Measurements from ENCODE around the gene WDR81.
"Not testable (repeated sequence)": the region's sequence is repeated elsewhere in the genome, so short reads cannot be mapped to it uniquely, and the experiment has no call there.

WDR81 gene

GRCh38 chr17:1713160-1713877, 11.2 kb upstream of the WDR81 start:
- no peak for DNase-seq (ENCODE audit: low spot score)

DNA sequence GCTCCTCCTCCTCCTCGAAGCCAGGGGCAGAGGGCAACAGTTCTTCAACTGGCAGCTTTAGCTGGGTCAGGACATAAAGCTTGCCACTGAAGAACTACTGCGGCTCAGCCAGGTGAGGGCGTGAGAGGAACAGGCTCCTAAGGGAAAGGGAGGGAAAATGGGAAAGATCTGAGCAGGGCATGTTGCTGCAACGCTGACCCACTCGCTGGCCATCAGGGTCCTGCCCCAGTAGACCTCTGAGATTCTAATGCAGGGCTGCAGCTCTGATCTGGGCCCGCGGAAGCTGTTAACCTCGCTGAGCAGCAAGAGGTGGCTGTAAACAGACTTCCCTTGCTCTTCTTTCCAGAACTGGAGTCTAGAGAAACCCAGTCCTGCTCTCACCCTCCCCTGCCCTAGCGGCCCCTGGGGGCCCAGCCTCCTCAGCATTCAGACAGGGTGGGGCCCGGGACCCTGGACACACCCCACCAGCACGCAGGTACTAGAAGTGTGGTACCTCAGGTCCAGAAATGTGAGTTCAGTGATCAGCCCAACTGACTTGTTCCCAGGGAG, 10.6 kb upstream of the WDR81 start:
- DNase-seq (ENCODE audit: low spot score): no peak

DNA sequence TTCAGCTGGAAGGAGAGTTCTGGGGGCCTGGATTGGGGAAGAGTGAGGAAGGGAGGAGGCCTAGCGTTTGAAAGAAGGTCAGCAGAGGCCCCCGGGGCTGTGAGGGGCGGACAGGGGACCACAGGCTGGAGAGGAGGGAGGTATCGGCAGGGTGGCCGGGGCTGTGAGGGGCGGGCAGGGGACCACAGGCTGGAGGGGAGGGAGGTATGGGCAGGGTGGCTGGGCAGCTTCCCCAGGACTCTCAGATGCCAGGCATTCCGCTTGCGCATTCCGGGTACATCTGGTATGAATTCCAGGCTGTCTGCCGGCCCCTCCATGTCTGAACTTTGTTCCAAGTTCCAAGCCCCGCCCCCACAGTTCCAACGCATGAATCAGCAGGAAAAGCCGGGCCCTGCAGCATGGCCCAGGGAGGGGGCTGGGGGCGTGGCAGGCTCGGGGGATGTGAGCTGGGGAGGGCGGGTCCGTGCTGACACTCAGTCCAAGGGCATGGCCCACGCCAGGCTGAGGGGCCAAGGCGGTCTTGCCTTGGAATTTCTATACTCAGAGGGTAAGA, 10.0 kb upstream of the WDR81 start:
- peak; percentile 94 for DNase-seq (ENCODE audit: low spot score)

GRCh38 chr17:1714980-1715802, 9.3 kb upstream of the WDR81 start:
- peak; percentile 91 for DNase-seq (ENCODE audit: low spot score)

DNA sequence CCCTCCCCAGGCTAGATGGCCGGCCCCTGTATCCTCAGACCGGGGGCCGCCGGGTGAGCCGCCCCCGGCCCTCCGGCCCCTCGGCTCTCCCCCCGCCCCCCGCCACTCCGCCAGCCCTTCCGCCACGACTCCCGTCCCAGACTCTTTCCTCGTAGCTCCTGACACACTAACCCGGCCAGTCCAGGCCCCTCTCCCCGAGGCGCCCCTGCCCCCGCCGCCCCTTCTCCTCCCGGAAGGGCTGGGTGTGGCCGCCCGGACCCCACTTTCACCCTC, 8.8 kb upstream of the WDR81 start:
- DNase-seq (ENCODE audit: low spot score): no peak

DNA sequence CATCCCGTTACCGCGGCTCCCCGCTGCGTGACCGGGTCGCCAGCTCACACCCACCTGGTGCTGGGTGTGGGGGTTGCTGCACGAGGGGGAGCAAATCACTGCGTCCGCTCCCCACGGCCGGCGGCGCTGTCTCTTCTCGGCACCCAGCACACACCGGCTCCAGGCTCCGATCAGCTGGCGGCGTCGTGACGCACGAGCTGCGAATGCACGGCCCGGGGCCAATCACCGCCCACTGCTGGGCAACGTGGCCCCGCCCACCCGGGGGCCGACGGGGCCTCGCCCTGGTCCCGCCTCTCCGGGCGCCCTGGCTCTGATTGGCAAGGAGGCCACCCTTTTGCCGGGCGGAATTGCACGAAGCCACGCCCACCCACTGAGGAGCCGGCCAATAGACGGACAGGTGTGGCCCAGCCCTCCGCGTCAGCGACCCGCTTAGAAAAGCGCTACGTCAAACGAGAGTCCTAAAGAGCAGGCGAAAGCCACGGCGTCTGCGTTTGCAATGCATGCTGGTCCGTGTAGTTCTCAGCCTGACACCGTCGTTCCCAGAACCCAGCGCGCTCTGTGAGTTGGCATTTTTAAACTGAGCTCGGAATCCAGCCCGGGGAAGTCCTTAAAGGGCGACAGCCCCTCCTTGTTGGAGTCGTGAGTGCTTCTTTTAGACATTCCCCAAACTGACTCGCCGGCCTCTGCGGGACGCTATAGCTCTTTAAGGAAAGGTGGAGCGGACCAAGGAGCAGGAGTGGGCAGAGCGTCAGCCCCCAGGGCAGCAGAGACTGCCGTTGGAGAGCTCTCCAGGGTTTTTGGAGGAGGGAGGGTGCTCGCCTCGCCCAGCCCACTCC, 8.2 kb upstream of the WDR81 start:
- peak; percentile 99 for DNase-seq (ENCODE audit: low spot score)

- peak; percentile 99 for DNase-seq (ENCODE audit: low spot score)
These were observed 7.4 kb upstream of the WDR81 start for GRCh38 chr17:1716912-1717695.

- DNase-seq (ENCODE audit: low spot score): no peak
These were observed 5.9 kb upstream of the WDR81 start for GRCh38 chr17:1718362-1719165.

DNA sequence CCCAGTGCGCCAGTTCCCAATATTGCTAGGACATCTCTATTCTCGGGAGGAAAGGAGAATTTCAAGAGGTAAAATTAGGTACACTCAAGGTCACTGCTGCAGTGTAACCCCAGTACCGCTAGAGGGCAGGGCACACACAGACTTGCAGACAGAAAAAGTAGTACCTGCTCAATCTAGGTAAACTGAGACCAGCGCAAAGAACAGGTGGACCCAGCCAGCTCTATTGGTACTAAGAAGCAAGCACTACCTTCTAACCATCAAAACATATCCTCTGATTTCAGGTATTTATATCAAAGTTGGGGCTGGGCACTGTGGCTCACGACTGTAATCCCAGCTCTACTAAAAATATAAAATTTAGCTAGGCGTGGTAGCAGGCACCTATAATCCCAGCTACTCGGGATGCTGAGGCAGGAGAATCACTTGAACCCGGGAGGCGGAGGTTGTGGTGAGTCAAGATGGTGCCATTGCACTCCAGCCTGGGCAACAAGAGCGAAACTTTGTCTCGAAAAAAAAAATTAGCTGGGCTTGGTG, 3.6 kb upstream of the WDR81 start:
- DNase-seq (ENCODE audit: low spot score): peak; percentile 47

DNA sequence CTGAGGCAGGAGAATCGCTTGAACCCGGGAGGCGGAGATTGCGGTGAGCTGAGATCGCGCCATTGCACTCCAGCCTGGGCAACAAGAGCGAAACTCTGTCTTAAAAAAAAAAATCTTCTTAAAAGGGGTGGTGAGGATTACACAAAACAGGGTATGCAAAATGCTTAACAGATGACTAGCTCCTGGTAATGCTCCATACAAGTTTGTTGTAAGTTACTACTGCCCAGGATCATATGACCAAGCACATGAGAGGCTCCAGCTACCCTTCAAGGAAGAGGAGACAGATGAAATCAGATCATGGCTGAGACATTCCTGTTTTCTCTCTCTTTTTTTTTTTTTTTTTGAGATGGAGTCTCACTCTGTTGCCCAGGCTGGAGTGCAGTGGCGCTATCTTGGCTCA, 2.5 kb upstream of the WDR81 start:
- DNase-seq (ENCODE audit: low spot score): not testable (repeated sequence)

GRCh38 chr17:1724869-1725641, 551 bp downstream of the WDR81 start:
- peak; percentile 59 for DNase-seq (ENCODE audit: low spot score)

DNA sequence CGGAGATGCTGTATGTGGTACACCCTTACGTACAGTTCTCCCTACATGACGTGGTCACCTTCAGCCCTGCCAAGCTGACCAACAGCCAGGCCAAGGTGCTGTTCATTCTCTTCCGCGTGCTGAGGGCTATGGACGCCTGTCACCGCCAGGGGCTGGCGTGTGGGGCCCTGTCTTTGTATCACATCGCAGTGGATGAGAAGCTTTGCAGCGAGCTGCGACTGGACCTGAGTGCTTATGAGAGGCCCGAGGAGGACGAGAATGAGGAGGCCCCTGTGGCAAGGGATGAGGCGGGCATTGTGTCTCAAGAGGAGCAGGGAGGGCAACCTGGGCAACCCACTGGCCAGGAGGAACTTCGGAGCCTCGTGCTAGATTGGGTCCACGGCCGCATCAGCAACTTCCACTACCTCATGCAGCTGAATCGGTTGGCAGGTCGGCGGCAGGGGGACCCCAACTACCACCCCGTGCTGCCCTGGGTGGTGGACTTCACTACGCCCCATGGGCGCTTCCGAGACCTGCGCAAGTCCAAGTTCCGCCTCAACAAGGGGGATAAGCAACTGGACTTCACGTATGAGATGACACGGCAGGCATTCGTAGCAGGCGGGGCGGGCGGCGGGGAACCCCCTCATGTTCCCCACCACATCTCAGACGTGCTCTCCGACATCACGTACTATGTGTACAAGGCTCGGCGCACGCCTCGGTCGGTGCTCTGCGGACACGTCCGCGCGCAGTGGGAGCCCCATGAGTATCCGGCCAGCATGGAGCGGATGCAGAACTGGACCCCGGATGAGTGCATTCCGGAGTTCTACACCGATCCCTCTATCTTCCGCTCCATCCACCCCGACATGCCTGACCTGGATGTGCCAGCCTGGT, 1.4 kb downstream of the WDR81 start:
- no peak for DNase-seq (ENCODE audit: low spot score)

GRCh38 chr17:1726626-1727257, 2.2 kb downstream of the WDR81 start:
- no peak for DNase-seq (ENCODE audit: low spot score)

DNA sequence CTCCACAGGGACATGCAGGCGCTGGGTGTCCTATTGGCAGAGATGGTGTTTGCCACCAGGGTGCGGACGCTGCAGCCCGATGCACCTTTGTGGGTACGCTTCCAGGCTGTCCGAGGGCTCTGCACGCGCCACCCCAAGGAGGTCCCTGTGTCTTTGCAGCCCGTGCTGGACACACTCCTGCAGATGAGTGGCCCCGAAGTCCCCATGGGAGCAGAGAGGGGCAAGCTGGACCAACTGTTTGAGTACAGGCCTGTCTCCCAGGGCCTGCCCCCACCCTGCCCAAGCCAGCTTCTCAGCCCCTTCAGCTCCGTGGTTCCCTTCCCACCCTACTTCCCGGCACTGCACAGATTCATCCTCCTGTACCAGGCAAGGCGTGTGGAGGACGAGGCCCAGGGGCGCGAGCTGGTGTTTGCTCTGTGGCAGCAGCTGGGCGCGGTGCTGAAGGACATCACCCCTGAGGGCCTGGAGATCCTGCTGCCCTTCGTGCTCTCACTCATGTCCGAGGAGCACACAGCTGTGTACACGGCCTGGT, 2.8 kb downstream of the WDR81 start:
- DNase-seq (ENCODE audit: low spot score): no peak

DNA sequence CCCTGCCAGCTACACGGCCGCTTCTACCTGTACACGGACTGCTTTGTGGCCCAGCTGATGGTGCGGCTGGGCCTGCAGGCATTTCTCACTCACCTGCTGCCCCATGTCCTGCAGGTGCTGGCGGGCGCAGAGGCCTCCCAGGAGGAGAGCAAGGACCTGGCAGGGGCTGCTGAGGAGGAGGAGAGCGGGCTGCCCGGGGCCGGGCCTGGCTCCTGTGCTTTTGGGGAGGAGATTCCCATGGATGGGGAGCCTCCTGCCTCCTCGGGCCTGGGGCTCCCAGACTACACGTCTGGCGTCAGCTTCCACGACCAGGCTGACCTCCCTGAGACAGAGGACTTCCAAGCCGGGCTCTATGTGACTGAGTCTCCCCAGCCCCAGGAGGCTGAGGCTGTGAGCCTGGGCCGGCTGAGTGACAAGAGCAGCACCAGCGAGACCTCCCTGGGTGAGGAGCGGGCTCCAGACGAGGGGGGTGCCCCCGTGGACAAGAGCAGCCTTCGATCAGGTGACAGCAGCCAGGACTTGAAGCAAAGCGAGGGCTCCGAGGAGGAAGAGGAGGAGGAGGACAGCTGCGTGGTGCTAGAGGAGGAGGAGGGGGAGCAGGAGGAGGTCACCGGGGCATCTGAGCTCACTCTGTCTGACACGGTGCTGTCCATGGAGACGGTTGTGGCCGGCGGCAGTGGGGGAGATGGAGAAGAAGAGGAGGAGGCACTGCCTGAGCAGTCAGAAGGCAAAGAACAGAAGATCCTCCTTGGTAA, 3.5 kb downstream of the WDR81 start:
- DNase-seq (ENCODE audit: low spot score): no peak

GRCh38 chr17:1729966-1730325, 5.4 kb downstream of the WDR81 start:
- DNase-seq (ENCODE audit: low spot score): no peak
